Chondrocyte (in vitro differentiated cells): Measurements from ENCODE around the gene COL15A1. TPM values are rescaled to one million over a fixed set of nuclear protein-coding genes. Genes with fewer than 3 reads are reported as not detected.

Source experiments
- DNase-seq: peaks from one replicate; pipeline ENCODE4 v3.0.0; 2021; ENCODE audit warnings: mixed read lengths, low spot score
- H3K27ac Mint-ChIP-seq: one replicate; pipeline ENCODE4 v1.8.0; 2021; ENCODE audit warnings: mild to moderate bottlenecking, moderate library complexity, mixed read lengths; ENCODE audit not compliant: unreplicated experiment
- H3K27me3 Mint-ChIP-seq: 2 replicates; pipeline ENCODE4 v1.8.0; 2021; ENCODE audit warnings: low read depth, mixed read lengths
- H3K36me3 Mint-ChIP-seq: 2 replicates; pipeline ENCODE4 v1.8.0; 2021; ENCODE audit warnings: low read depth, mixed read lengths
- H3K4me1 Mint-ChIP-seq: 2 replicates; pipeline ENCODE4 v1.8.0; 2021; ENCODE audit warnings: low read depth, mild to moderate bottlenecking, mixed read lengths
- H3K4me3 Mint-ChIP-seq: one replicate; pipeline ENCODE4 v1.8.0; 2021; ENCODE audit warnings: mild to moderate bottlenecking, moderate library complexity, mixed read lengths; ENCODE audit not compliant: unreplicated experiment
- H3K9me3 Mint-ChIP-seq: 2 replicates; pipeline ENCODE4 v1.8.0; 2021; ENCODE audit warnings: low read depth, mixed read lengths
- total RNA-seq: library from RNA; stranded (reverse); gene quantifications from 3 replicates; pipeline ENCODE4 v1.2.1, GENCODE V29; 2021
- TF ChIP-seq, protein P1 (sequence below): fragments of 200-600 bp; sonication (generic); IDR thresholded peaks from 2 replicates; pipeline ENCODE4 v1.5.0; 2021; ENCODE audit warnings: antibody characterized with exemption, mild to moderate bottlenecking, moderate library complexity

Gene COL15A1
- total RNA-seq, 1 donor from 2014 or later, result 5.4 TPM

DNA sequence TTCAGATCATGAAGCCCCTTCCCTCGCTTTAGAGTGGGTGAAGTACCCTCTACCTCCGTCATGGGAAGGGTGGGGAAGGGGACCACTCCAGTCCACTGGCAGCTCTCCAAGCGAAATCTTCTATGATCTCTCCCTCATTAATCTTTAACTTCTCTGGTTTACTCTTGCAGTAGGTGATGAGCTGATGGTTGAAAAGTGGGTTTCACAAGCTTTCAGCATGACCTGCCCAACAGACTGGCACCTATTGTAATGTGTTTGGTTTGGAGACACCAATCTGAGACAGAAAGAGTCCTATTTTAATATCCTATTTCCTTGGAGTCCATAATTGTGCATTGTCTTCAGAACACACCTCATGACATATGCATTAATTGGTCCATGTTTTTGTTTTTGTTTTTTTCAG lies 90.4 kb downstream of the COL15A1 start:
- DNase-seq, result no peak
- peaks cover 48% of the 10 kb centered on the region for H3K4me1 Mint-ChIP-seq
- peaks cover 4% of the 10 kb centered on the region for H3K36me3 Mint-ChIP-seq
- TF ChIP-seq, protein P1, sequence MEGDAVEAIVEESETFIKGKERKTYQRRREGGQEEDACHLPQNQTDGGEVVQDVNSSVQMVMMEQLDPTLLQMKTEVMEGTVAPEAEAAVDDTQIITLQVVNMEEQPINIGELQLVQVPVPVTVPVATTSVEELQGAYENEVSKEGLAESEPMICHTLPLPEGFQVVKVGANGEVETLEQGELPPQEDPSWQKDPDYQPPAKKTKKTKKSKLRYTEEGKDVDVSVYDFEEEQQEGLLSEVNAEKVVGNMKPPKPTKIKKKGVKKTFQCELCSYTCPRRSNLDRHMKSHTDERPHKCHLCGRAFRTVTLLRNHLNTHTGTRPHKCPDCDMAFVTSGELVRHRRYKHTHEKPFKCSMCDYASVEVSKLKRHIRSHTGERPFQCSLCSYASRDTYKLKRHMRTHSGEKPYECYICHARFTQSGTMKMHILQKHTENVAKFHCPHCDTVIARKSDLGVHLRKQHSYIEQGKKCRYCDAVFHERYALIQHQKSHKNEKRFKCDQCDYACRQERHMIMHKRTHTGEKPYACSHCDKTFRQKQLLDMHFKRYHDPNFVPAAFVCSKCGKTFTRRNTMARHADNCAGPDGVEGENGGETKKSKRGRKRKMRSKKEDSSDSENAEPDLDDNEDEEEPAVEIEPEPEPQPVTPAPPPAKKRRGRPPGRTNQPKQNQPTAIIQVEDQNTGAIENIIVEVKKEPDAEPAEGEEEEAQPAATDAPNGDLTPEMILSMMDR, result no peak
- H3K9me3 Mint-ChIP-seq, result peaks cover 7% of the 10 kb centered on the region
- H3K4me3 Mint-ChIP-seq, result no peak overlapping the region
- no peaks in the 10 kb centered on the region for H3K27me3 Mint-ChIP-seq
- no peak overlapping the region for H3K27ac Mint-ChIP-seq

GRCh38 chr9:99035313-99035712 lies 91.6 kb downstream of the COL15A1 start:
- no peaks in the 10 kb centered on the region for H3K27me3 Mint-ChIP-seq

DNA sequence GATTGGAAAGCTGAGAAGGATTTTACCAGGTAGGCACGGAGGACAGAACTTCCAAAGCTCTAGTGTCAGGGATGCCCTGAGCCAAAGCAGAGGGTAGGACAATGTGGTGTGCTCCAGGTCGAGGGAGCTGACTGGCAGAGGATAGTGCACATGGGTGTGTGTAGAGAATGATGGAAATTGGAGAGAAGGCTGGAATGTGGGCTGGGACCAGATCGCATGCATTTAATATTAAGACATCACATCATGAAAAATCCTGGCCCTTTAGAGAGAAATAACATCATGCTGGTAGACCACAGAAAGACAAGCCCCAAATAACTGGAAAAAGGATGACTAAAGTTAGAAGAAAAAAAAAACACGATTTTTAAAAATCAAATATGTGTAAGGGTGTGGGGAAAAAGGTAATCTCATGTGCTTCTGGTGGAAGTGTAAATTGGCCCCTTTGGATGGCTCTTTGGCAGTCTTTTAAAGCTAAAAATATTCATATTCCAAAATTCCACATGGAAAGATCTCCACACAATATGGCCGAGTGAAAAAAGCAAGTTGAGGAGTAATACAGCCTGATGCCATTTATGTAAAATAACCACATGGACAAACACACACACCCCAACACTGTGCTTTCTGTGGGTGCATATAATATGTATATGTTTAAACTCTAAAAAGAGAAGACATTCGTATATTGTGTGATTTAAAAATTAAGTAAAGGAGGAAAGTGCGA lies 94.2 kb downstream of the COL15A1 start:
- H3K27ac Mint-ChIP-seq, result peak overlapping the region; percentile 39
- no peak overlapping the region for H3K4me3 Mint-ChIP-seq
- no peaks in the 10 kb centered on the region for H3K27me3 Mint-ChIP-seq
- TF ChIP-seq, protein P1, result no peak
- H3K4me1 Mint-ChIP-seq, result peaks cover 54% of the 10 kb centered on the region
- peaks cover 1% of the 10 kb centered on the region for H3K9me3 Mint-ChIP-seq
- H3K36me3 Mint-ChIP-seq, result peaks cover 1% of the 10 kb centered on the region
- DNase-seq, result no peak

More at GRCh38 chr9:99035313-99035712, 91.6 kb downstream of the COL15A1 start:
- H3K4me3 Mint-ChIP-seq, result no peak overlapping the region
- H3K36me3 Mint-ChIP-seq, result peaks cover 4% of the 10 kb centered on the region
- no peak overlapping the region for H3K27ac Mint-ChIP-seq
- H3K9me3 Mint-ChIP-seq, result peaks cover 7% of the 10 kb centered on the region
- peaks cover 48% of the 10 kb centered on the region for H3K4me1 Mint-ChIP-seq
- DNase-seq, result no peak
- TF ChIP-seq, protein P1, result no peak

DNA sequence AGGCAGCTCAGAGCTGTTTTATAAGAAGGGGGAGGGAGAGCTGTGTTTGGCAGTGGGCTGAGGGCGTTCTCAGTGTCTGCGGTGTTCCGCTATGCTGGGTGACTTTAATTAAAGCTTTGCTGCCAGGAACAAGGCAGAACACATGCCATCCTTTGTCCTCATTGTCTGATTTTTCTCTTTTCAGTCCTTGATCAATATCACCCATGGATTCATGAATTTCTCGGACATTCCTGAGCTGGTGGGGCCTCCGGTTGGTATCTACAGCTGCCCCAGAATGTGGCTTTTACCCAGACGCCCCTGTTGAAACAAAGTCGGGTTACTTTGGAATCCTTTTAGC lies 94.7 kb downstream of the COL15A1 start:
- H3K9me3 Mint-ChIP-seq, result peaks cover under 1% of the 10 kb centered on the region
- H3K36me3 Mint-ChIP-seq, result peaks cover 1% of the 10 kb centered on the region
- no peaks in the 10 kb centered on the region for H3K27me3 Mint-ChIP-seq
- H3K4me3 Mint-ChIP-seq, result no peak overlapping the region
- peaks cover 51% of the 10 kb centered on the region for H3K4me1 Mint-ChIP-seq
- TF ChIP-seq, protein P1, result no peak
- H3K27ac Mint-ChIP-seq, result no peak overlapping the region
- DNase-seq, result no peak

GRCh38 chr9:99039505-99040182 lies 95.9 kb downstream of the COL15A1 start:
- peaks cover 50% of the 10 kb centered on the region for H3K4me1 Mint-ChIP-seq
- no peak for DNase-seq
- H3K4me3 Mint-ChIP-seq, result no peak overlapping the region
- H3K27me3 Mint-ChIP-seq, result no peaks in the 10 kb centered on the region
- peaks cover 10% of the 10 kb centered on the region for H3K36me3 Mint-ChIP-seq
- H3K9me3 Mint-ChIP-seq, result peaks cover 12% of the 10 kb centered on the region
- TF ChIP-seq, protein P1, result no peak
- H3K27ac Mint-ChIP-seq, result peak overlapping the region; percentile 91
